Right lobe of liver (tissue), 6 donors: ENCODE data around the gene SENP7. TPM values are rescaled to one million over a fixed set of nuclear protein-coding genes. Genes with fewer than 3 reads are reported as not detected.

Experiments used
- ATAC-seq, 4 donors: fragments of 200-7000 bp; cut with Tn5 transposase; one replicate each; pipeline ENCODE4 v1.9.1; 2020; ENCODE audit warnings: mild to moderate bottlenecking in 4 of 4, moderate library complexity in 4 of 4
- DNase-seq, 3 donors: peaks; one replicate each; pipeline ENCODE4 v3.0.0-alpha.2; 2020
- H3K27ac ChIP-seq, 3 donors: fragments of 200-600 bp; one replicate each; pipeline ENCODE4 v1.8.0; 2022
- H3K27me3 ChIP-seq, 2 donors: fragments of 200-600 bp; one replicate each; pipeline ENCODE4 v1.8.0; 2022
- H3K36me3 ChIP-seq, 4 donors: fragments of 200-600 bp; sonication (generic) in 1 of 4; one replicate each; pipeline versions ENCODE4 v1.5.1 to v1.8.0; 2017 to 2022; ENCODE audit warnings: control low read depth in 1 of 4
- H3K4me1 ChIP-seq, 4 donors: fragments of 200-600 bp; sonication (generic) in 1 of 4; one replicate each; pipeline versions ENCODE4 v1.5.1 to v1.8.0; 2017 to 2022; ENCODE audit warnings: control low read depth in 1 of 4
- H3K4me3 ChIP-seq, 3 donors: fragments of 200-600 bp; one replicate each; pipeline ENCODE4 v1.8.0; 2022
- H3K9me3 ChIP-seq, 4 donors: fragments of 200-600 bp; sonication (generic) in 1 of 4; one replicate each; pipeline versions ENCODE4 v1.5.1 to v1.8.0; 2017 to 2022; ENCODE audit warnings: control low read depth in 1 of 4
- POLR2A ChIP-seq: fragments of 450-650 bp; IDR thresholded peaks from one replicate; pipeline ENCODE4 v1.6.1; 2017; ENCODE audit warnings: antibody characterized with exemption, mild to moderate bottlenecking
- whole genome bisulfite sequencing: methylation state at CpG from one replicate; pipeline ENCODE4 v1.1.6; 2018; ENCODE audit warnings: low coverage, low lambda C conversion rate; ENCODE audit not compliant: insufficient coverage; ENCODE audit errors: missing lambda C conversion rate; 5-methylcytosine and 5-hydroxymethylcytosine counted together
- intact Hi-C, 2 donors: fragments of 100-400 bp; cut with DNase I; formaldehyde crosslinking; loops; one replicate each; pipeline versions ENCODE4 v1.11.2 to v1.14.1; 2022
- total RNA-seq, 6 experiments: library from RNA; depleted of rRNA in 2 of 6; stranded (reverse); fragments of >200 nt in 2 of 6; fragmentation: NEBNext Ultra II Directional in 3 of 6; extraction: Animal tissue kit (Norgen Biotek cat#: 25700) in 3 of 6; gene quantifications; one replicate each; pipeline versions ENCODE4 v1.1.0 to v1.2.4, GENCODE V29; 2016 to 2023
- TF ChIP-seq, protein P1 (sequence below), 4 donors: fragments of 200-600 bp in 3 of 4; fragments of 450-650 bp in 1 of 4; IDR thresholded peaks; one replicate each; pipeline versions ENCODE4 v1.5.1 to v1.8.0; 2016 to 2022; ENCODE audit warnings: antibody characterized with exemption in 4 of 4, mild to moderate bottlenecking in 2 of 4
- donor health status: DM: no; HTN: yes; CAD: no.
- donor health status: DM: no; HTN: no; CAD: no.
- donor health status: DM: no; HTN: no; CAD: no.
- donor health status: DM: no; HTN: yes; CAD: no.
- donor health status: DM: no; HTN: yes; CAD: no.

The SENP7 gene
- total RNA-seq, 6 experiments from 2014 or later = 3.8 to 7.2 (median 5.7) TPM

DNA sequence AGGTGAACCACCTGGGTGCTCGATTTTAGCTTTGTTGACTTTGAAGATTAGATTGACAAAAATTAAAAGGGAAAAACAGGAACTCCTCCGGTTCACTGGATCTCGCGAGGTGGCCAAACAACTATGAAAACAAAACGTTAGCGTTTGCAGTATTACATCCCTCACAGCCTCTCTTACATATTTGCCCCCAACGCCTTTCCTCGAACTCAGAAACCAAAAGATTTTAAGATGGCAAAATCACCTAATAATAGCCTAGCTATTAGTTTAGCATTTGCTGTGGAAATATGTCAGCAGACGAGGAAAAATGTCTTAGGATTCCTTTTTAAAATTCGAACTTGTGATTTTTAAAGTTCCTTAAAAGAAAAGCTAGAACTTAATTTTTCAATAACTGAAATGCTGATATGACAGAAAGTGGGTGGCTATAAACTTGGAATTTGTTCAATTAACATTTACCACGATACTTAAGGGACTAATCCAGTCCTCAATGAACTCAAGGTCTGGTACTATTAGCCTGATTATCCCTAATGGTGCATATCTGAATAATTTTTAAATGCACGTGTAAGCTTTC lies 491 bp upstream of the SENP7 start:
- Histone ChIP-seq H3K36me3 (no peaks in the 10 kb centered on the region), H3K4me3 (peak overlapping the region; percentile 80 to 90 (median 82)), H3K27me3 (peaks cover 0 to 3% of the 10 kb centered on the region in 2 donors), H3K27ac (peak overlapping the region; percentile 84 to 95 (median 92)), H3K9me3 (no peaks in the 10 kb centered on the region), H3K4me1 (peaks cover 0 to 4% (median 0%) of the 10 kb centered on the region in 4 donors)
- peak; percentile 62 to 67 (median 64) for ATAC-seq
- DNase-seq = no peak
- WGBS = 13% methylated on average over 12 of the region's 12 CpGs
- intact Hi-C loops = no loop called here
- no peak for TF ChIP-seq POLR2A
- TF ChIP-seq, protein P1, sequence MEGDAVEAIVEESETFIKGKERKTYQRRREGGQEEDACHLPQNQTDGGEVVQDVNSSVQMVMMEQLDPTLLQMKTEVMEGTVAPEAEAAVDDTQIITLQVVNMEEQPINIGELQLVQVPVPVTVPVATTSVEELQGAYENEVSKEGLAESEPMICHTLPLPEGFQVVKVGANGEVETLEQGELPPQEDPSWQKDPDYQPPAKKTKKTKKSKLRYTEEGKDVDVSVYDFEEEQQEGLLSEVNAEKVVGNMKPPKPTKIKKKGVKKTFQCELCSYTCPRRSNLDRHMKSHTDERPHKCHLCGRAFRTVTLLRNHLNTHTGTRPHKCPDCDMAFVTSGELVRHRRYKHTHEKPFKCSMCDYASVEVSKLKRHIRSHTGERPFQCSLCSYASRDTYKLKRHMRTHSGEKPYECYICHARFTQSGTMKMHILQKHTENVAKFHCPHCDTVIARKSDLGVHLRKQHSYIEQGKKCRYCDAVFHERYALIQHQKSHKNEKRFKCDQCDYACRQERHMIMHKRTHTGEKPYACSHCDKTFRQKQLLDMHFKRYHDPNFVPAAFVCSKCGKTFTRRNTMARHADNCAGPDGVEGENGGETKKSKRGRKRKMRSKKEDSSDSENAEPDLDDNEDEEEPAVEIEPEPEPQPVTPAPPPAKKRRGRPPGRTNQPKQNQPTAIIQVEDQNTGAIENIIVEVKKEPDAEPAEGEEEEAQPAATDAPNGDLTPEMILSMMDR (IDR thresholded peaks at IDR 0.05) = no peak

DNA sequence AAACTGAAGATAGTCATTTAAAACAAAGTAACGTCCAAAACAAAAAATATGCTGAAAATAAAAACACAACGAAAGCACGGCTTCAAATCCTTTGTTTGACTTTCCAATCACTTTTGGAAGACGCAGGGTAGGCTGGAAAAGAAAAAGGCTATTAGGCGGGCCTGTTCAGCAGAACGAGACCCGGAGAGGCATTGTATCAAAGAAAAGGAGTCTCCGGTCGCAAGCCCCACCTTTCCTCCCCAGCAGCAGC lies 691 bp downstream of the SENP7 start:
- Histone ChIP-seq H3K4me1 (peaks cover 0 to 4% (median 0%) of the 10 kb centered on the region in 4 donors), H3K9me3 (no peaks in the 10 kb centered on the region), H3K36me3 (no peaks in the 10 kb centered on the region), H3K27ac (peak overlapping the region; percentile 84 to 95 (median 92)), H3K4me3 (peak overlapping the region; percentile 80 to 90 (median 82)), H3K27me3 (no peaks in the 10 kb centered on the region)
- no peak for DNase-seq
- no peak for ATAC-seq
- 2% methylated on average over 9 of the region's 9 CpGs for WGBS
- intact Hi-C loops = no loop called here
- TF ChIP-seq POLR2A = no peak
- TF ChIP-seq, protein P1 (IDR thresholded peaks at IDR 0.05) = no peak

DNA sequence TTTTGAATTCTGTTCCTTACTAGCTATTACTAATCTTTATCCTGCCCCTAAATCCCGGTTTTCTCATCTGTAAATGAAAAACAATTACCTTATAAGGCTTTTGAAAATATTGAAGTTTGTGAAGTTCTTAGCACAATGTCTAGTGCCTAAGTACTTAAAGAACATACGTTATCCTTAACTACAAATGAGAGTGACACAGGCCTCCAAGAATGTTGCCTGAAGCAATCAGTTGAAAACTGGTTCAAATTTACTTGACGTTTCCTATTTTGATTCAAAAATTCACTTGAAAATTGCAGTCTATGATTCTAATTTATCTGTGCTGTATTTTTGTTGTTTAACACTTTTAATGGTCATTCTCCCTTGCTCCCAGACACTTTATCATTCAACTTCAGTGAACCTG lies 3.2 kb downstream of the SENP7 start:
- TF ChIP-seq, protein P1 (IDR thresholded peaks at IDR 0.05) = no peak
- TF ChIP-seq POLR2A = no peak
- WGBS = 77% methylated on average over 3 of the region's 3 CpGs
- intact Hi-C loops = no loop called here
- Histone ChIP-seq H3K9me3 (no peaks in the 10 kb centered on the region), H3K4me3 (no peak overlapping the region), H3K36me3 (no peaks in the 10 kb centered on the region), H3K27ac (no peak overlapping the region), H3K4me1 (peaks cover 0 to 4% (median 0%) of the 10 kb centered on the region in 4 donors), H3K27me3 (no peaks in the 10 kb centered on the region)
- no peak for DNase-seq
- ATAC-seq = no peak

DNA sequence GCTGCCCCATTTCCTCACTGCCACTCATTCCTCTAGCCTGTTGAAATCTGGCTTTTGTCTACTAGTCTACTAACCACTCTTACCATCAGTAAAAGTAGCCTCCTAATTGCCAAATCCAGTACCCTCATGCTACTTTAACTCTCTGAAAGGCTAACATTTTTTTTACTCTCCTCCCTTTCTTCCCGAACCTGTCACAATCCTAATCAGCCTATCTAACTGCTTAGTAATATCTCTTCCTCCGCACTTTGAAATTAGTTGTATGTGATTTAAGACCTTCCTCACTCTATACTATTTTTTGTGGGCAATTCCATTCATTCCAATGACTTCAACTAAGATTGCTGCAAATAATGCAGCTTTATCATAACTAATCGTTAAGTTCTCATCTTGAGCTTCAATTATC lies 3.7 kb downstream of the SENP7 start:
- H3K4me1 ChIP-seq = peaks cover 0 to 4% (median 0%) of the 10 kb centered on the region in 4 donors
- 80% methylated on average over 3 of the region's 3 CpGs for WGBS
- H3K4me3 ChIP-seq = no peak overlapping the region
- no peaks in the 10 kb centered on the region for H3K36me3 ChIP-seq
- ATAC-seq = no peak
- TF ChIP-seq, protein P1 (IDR thresholded peaks at IDR 0.05) = no peak
- no peak for TF ChIP-seq POLR2A
- no peaks in the 10 kb centered on the region for H3K9me3 ChIP-seq
- intact Hi-C loops = no loop called here
- no peaks in the 10 kb centered on the region for H3K27me3 ChIP-seq
- no peak overlapping the region for H3K27ac ChIP-seq
- no peak for DNase-seq

DNA sequence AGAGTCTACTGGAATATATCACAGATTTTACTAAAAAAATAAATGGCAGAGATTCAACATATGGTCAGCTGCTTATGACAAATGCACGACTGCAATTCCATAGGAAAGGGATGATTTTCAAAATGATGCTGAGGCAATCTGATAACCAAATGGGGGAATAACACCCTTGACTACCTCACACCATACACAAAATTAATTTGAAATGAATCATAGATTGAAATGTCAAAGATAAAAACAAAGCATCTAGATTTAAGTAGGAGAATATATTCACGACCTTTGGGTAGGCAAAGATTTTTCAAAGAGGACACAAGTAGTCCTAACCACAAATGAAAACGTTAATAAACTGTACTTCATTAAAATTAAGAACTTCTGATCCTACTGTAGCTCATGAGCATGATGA lies 11.2 kb downstream of the SENP7 start:
- TF ChIP-seq, protein P1 (IDR thresholded peaks at IDR 0.05) = no peak
- TF ChIP-seq POLR2A = no peak
- Histone ChIP-seq H3K36me3 (no peaks in the 10 kb centered on the region), H3K4me1 (no peaks in the 10 kb centered on the region), H3K27me3 (no peaks in the 10 kb centered on the region), H3K9me3 (no peaks in the 10 kb centered on the region), H3K27ac (no peak overlapping the region), H3K4me3 (no peak overlapping the region)
- DNase-seq = no peak
- intact Hi-C loops = no loop called here
- no peak for ATAC-seq
- 80% methylated on average over 3 of the region's 3 CpGs for WGBS
